ENCODE measurements around the gene SUDS3. TPM values are rescaled to one million over a fixed set of nuclear protein-coding genes. Genes with fewer than 3 reads are reported as not detected.

SUDS3 gene
- total and polyA plus RNA-seq, 2 experiments from 2014 or later: 53.0 to 77.1 TPM

DNA sequence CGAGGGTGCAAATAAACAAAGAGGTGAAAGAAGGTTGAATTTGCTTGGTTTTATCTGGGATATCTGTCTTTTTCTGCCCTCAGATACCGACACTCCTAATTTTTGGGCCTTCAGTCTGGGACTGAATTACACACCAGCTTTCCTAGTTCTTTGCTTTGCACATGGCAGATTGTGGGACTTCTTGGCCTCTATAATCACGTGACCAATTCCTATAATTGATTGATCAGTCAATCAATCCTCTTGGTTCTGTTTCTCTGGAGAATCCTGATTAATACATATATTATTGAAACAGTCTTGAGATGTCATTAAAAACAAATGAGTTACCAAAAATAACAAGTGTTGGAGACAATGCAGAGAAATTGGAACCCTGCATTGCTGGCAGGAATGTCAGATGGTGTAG is 62.7 kb downstream of the SUDS3 start:
- Histone ChIP-seq H3K36me3 (ENCODE audit: insufficient read depth) (no peaks in the 10 kb centered on the region), H3K27ac (ENCODE audit: low read depth) (no peak overlapping the region), H4K20me1 (replicated peaks; ENCODE audit: insufficient read depth) (no peaks in the 10 kb centered on the region), H3K4me3 (no peak overlapping the region), H2AFZ (no peak overlapping the region), H3K27me3 (ENCODE audit: insufficient read depth) (no peaks in the 10 kb centered on the region), H3F3A (replicated peaks; ENCODE audit: low read depth) (no peaks in the 10 kb centered on the region), H3K9me2 (ENCODE audit: insufficient read depth) (no peaks in the 10 kb centered on the region), H3K79me2 (replicated peaks; ENCODE audit: insufficient read depth) (no peaks in the 10 kb centered on the region), H3K4me2 (no peak overlapping the region), H3K4me1 (ENCODE audit: insufficient read depth) (no peaks in the 10 kb centered on the region)
- Mint-ChIP-seq H3K4me3 (no peak overlapping the region), H3K9me3 (peaks cover 6% of the 10 kb centered on the region; the same call in 1 of the 3 replicates), H3K27ac (no peak overlapping the region), H3K27me3 (ENCODE audit: insufficient read depth, low read depth, poor library complexity) (no peaks in the 10 kb centered on the region), H3K4me1 (no peaks in the 10 kb centered on the region), H3K36me3 (ENCODE audit: low read depth) (no peaks in the 10 kb centered on the region)
- TF ChIP-seq, protein P1, sequence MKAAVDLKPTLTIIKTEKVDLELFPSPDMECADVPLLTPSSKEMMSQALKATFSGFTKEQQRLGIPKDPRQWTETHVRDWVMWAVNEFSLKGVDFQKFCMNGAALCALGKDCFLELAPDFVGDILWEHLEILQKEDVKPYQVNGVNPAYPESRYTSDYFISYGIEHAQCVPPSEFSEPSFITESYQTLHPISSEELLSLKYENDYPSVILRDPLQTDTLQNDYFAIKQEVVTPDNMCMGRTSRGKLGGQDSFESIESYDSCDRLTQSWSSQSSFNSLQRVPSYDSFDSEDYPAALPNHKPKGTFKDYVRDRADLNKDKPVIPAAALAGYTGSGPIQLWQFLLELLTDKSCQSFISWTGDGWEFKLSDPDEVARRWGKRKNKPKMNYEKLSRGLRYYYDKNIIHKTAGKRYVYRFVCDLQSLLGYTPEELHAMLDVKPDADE (IDR thresholded peaks at IDR 0.05): no peak
- TF ChIP-seq STAT1 (IDR thresholded peaks at IDR 0.05; ENCODE audit: unreplicated experiment) (no peak), ZNF331 (CRISPR knock-in tag; IDR thresholded peaks at IDR 0.05; ENCODE audit: low read depth) (no peak), JUNB (IDR thresholded peaks at IDR 0.05; ENCODE audit: unreplicated experiment) (no peak)
- TF ChIP-seq, protein P2, sequence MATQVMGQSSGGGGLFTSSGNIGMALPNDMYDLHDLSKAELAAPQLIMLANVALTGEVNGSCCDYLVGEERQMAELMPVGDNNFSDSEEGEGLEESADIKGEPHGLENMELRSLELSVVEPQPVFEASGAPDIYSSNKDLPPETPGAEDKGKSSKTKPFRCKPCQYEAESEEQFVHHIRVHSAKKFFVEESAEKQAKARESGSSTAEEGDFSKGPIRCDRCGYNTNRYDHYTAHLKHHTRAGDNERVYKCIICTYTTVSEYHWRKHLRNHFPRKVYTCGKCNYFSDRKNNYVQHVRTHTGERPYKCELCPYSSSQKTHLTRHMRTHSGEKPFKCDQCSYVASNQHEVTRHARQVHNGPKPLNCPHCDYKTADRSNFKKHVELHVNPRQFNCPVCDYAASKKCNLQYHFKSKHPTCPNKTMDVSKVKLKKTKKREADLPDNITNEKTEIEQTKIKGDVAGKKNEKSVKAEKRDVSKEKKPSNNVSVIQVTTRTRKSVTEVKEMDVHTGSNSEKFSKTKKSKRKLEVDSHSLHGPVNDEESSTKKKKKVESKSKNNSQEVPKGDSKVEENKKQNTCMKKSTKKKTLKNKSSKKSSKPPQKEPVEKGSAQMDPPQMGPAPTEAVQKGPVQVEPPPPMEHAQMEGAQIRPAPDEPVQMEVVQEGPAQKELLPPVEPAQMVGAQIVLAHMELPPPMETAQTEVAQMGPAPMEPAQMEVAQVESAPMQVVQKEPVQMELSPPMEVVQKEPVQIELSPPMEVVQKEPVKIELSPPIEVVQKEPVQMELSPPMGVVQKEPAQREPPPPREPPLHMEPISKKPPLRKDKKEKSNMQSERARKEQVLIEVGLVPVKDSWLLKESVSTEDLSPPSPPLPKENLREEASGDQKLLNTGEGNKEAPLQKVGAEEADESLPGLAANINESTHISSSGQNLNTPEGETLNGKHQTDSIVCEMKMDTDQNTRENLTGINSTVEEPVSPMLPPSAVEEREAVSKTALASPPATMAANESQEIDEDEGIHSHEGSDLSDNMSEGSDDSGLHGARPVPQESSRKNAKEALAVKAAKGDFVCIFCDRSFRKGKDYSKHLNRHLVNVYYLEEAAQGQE (IDR thresholded peaks at IDR 0.05; ENCODE audit: unreplicated experiment): no peak
- DNase-seq (ENCODE audit: low spot score): no peak
- no peak for ATAC-seq

DNA sequence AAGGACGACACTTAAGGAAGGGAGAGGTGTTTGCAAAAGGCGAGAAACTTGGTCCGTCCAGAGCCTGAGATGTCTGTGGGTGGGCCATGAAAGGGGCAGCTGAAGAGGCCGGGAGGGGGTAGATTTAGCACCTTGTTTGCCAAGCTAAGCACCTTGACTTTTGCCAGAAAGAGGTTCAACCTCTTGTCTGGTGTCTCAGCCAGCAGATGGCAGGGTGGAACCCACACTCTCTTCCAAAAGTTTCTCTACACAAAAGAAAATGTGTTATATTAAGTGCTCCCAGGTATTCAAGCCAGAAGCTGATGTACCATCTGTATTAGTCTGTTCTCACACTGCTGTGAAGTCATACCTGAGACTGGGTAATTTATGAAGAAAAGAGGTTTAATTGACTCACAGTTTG is 69.9 kb downstream of the SUDS3 start:
- no peaks in the 10 kb centered on the region for H3K79me2 ChIP-seq (replicated peaks; ENCODE audit: insufficient read depth)
- Mint-ChIP-seq H3K4me3 (no peak overlapping the region), H3K4me1 (no peaks in the 10 kb centered on the region; the same call in 2 of the 3 replicates), H3K9me3 (peaks cover 6% of the 10 kb centered on the region; the same call in 1 of the 3 replicates), H3K27me3 (ENCODE audit: insufficient read depth, low read depth, poor library complexity) (no peaks in the 10 kb centered on the region), H3K36me3 (ENCODE audit: low read depth) (no peaks in the 10 kb centered on the region; the same call in 2 of the 3 replicates), H3K27ac (no peak overlapping the region)
- no peaks in the 10 kb centered on the region for H3F3A ChIP-seq (replicated peaks; ENCODE audit: low read depth)
- no peaks in the 10 kb centered on the region for H3K27me3 ChIP-seq (ENCODE audit: insufficient read depth)
- H3K4me1 ChIP-seq (ENCODE audit: insufficient read depth): no peaks in the 10 kb centered on the region
- no peak overlapping the region for H3K4me3 ChIP-seq
- H2AFZ ChIP-seq: peak overlapping the region; percentile 72
- no peak for DNase-seq (ENCODE audit: low spot score)
- no peaks in the 10 kb centered on the region for H3K36me3 ChIP-seq (ENCODE audit: insufficient read depth)
- ATAC-seq: no peak
- no peak overlapping the region for H3K4me2 ChIP-seq
- no peaks in the 10 kb centered on the region for H3K9me2 ChIP-seq (ENCODE audit: insufficient read depth)
- no peak overlapping the region for H3K27ac ChIP-seq (ENCODE audit: low read depth)
- H4K20me1 ChIP-seq (replicated peaks; ENCODE audit: insufficient read depth): no peaks in the 10 kb centered on the region
- TF ChIP-seq STAT1 (IDR thresholded peaks at IDR 0.05; ENCODE audit: unreplicated experiment) (no peak), POLR2AphosphoS5 (IDR thresholded peaks at IDR 0.05; ENCODE audit: low read depth) (no peak)
- TF ChIP-seq, protein P3, sequence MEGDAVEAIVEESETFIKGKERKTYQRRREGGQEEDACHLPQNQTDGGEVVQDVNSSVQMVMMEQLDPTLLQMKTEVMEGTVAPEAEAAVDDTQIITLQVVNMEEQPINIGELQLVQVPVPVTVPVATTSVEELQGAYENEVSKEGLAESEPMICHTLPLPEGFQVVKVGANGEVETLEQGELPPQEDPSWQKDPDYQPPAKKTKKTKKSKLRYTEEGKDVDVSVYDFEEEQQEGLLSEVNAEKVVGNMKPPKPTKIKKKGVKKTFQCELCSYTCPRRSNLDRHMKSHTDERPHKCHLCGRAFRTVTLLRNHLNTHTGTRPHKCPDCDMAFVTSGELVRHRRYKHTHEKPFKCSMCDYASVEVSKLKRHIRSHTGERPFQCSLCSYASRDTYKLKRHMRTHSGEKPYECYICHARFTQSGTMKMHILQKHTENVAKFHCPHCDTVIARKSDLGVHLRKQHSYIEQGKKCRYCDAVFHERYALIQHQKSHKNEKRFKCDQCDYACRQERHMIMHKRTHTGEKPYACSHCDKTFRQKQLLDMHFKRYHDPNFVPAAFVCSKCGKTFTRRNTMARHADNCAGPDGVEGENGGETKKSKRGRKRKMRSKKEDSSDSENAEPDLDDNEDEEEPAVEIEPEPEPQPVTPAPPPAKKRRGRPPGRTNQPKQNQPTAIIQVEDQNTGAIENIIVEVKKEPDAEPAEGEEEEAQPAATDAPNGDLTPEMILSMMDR (conservative IDR thresholded peaks at IDR 0.05; ENCODE audit: low read depth in 2 of 2): peak; percentile 29 to 56; a peak in 3 of 4 replicates

Data from GM23338 (cell line).